Ovary (tissue), 9 donors: ENCODE results near the gene BCL7C. TPM values are rescaled to one million over a fixed set of nuclear protein-coding genes. Genes with fewer than 3 reads are reported as not detected.
A peak's percentile ranks its signal among the peaks of the same experiment; 100 is the strongest.

ENCODE experiments used
- DNase-seq, 5 donors: peaks; one replicate each; pipeline ENCODE4 v3.0.0-alpha.2; 2019 to 2020
- H3K27ac ChIP-seq, 2 donors: fragments of 200-600 bp; one replicate each; pipeline versions ENCODE4 v1.5.1 to v1.8.0; 2019 to 2022
- H3K27me3 ChIP-seq: fragments of 200-600 bp; one replicate; pipeline ENCODE4 v1.8.0; 2022
- H3K36me3 ChIP-seq: fragments of 200-600 bp; sonication (generic); one replicate; pipeline ENCODE4 v1.5.1; 2019
- H3K4me1 ChIP-seq: one replicate; pipeline ENCODE4 v1.8.1; 2013; ENCODE audit warnings: mild to moderate bottlenecking, moderate library complexity; ENCODE audit not compliant: insufficient read depth
- H3K4me3 ChIP-seq: fragments of 200-600 bp; sonication (generic); one replicate; pipeline ENCODE4 v1.5.1; 2017
- H3K9me3 ChIP-seq, 2 donors: fragments of 200-600 bp in 1 of 2; sonication (generic) in 1 of 2; one replicate each; pipeline versions ENCODE4 v1.5.1 to v1.8.1; 2013 to 2019; ENCODE audit warnings: mild to moderate bottlenecking in 1 of 2, moderate library complexity in 1 of 2
- CTCF ChIP-seq, 3 donors: fragments of 450-650 bp in 2 of 3; fragments of 200-600 bp in 1 of 3; IDR thresholded peaks; one replicate each; pipeline versions ENCODE4 v1.5.1 to v1.8.0; 2016 to 2022; ENCODE audit warnings: antibody characterized with exemption in 3 of 3, mild to moderate bottlenecking in 1 of 3
- EP300 ChIP-seq: sonication (generic); formaldehyde crosslinking; IDR thresholded peaks from one replicate; pipeline ENCODE4 v1.6.1; 2017; ENCODE audit warnings: antibody characterized with exemption
- POLR2A ChIP-seq: fragments of 450-650 bp; IDR thresholded peaks from one replicate; pipeline ENCODE4 v1.6.1; 2017; ENCODE audit warnings: antibody characterized with exemption, mild to moderate bottlenecking, moderate library complexity
- WGBS, 3 donors: extraction: QIAGEN DNeasy Blood & Tissue Kit in 1 of 3; methylation state at CpG; one replicate each; pipeline versions ENCODE4 v1.1.5 to v1.1.7; 2013 to 2017; 5-methylcytosine and 5-hydroxymethylcytosine counted together
- intact Hi-C, 4 donors: fragments of 100-400 bp; cut with DNase I; formaldehyde crosslinking; loops; one replicate each; pipeline versions ENCODE4 v1.11.0 to v1.15.1; 2022 to 2023
- polyA plus RNA-seq, 2 donors: library from polyadenylated mRNA; stranded (reverse); fragments of 200-250 nt in 1 of 2; fragments of 350-450 nt in 1 of 2; fragmentation: Illumina TruSeq in 1 of 2; extraction: RNeasy Lipid Tissue Mini Kit (QIAGEN cat#74804) in 1 of 2; gene quantifications; one replicate each; pipeline ENCODE4 v1.2.3, GENCODE V29; 2013 to 2014
- total RNA-seq, 7 donors: library from RNA; depleted of rRNA in 2 of 7; stranded (reverse); fragments of >200 nt in 2 of 7; fragmentation: NEBNext Ultra II Directional in 3 of 7; extraction: Animal tissue kit (Norgen Biotek cat#: 25700) in 3 of 7; gene quantifications; one replicate each; pipeline versions ENCODE4 v1.1.0 to v1.2.4, GENCODE V29; 2016 to 2023
- donor health status: DM: no; HTN: no; CAD: no; lungs with moderate emphysema.
- donor health status: DM: no; HTN: no; CAD: no.
- donor health status: Bipolar disorder and iron deficiency.
- donor health status: DM: yes; HTN: yes; CAD: no.
- donor health status: DM: no; HTN: no; CAD: no.
- donor health status: DM: yes; HTN: yes; CAD: no.

BCL7C gene
- total and polyA plus RNA-seq, 9 donors: 13.3 to 54.8 (median 46.6) TPM

GRCh38 chr16:30895627-30896260 lies 1.9 kb upstream of the BCL7C start:
- H3K9me3 ChIP-seq: no peaks in the 10 kb centered on the region
- WGBS, 3 donors: 51 to 54% (median 53%) methylated on average over 32 of the region's 32 CpGs
- DNase-seq: peak in 4 of 5 donors; percentile 36 to 64 (median 54)
- TF ChIP-seq CTCF (IDR thresholded peaks at IDR 0.05): no peak
- TF ChIP-seq EP300: no peak
- TF ChIP-seq POLR2A: no peak
- peak overlapping the region; percentile 60 for H3K4me3 ChIP-seq
- intact Hi-C loops: no loop called here
- peak overlapping the region; percentile 97 for H3K27ac ChIP-seq
- H3K27me3 ChIP-seq: no peaks in the 10 kb centered on the region
- peaks cover 15% of the 10 kb centered on the region for H3K4me1 ChIP-seq
- H3K36me3 ChIP-seq: no peaks in the 10 kb centered on the region

- Histone ChIP-seq H3K36me3 (no peaks in the 10 kb centered on the region), H3K4me3 (peak overlapping the region; percentile 74), H3K9me3 (no peaks in the 10 kb centered on the region), H3K27ac (peak overlapping the region; percentile 64 to 97), H3K27me3 (no peaks in the 10 kb centered on the region), H3K4me1 (peaks cover 15% of the 10 kb centered on the region)
- intact Hi-C loops: loop anchor here in 1 of 4 donors (5.0 kb wide), 1 partner anchor 47 kb away; no protein-coding TSS in a partner anchor
- no peak for DNase-seq
- 34 to 37% (median 36%) methylated on average over 16 of the region's 16 CpGs for WGBS, 3 donors
- TF ChIP-seq EP300: no peak
- no peak for TF ChIP-seq POLR2A
- no peak for TF ChIP-seq CTCF (IDR thresholded peaks at IDR 0.05)
Measured at GRCh38 chr16:30894540-30895368, 877 bp upstream of the BCL7C start.

GRCh38 chr16:30893417-30893743 lies 497 bp downstream of the BCL7C start:
- WGBS, 3 donors: 1 to 3% (median 2%) methylated on average over 10 to 11 of the region's 11 CpGs
- intact Hi-C loops: loop anchor here in 1 of 4 donors (5.0 kb wide), 1 partner anchor 46 kb away; no protein-coding TSS in a partner anchor

More at GRCh38 chr16:30893417-30893743, 497 bp downstream of the BCL7C start:
- Histone ChIP-seq H3K4me1 (peaks cover 15% of the 10 kb centered on the region), H3K27ac (peak overlapping the region; percentile 64 to 92), H3K36me3 (no peaks in the 10 kb centered on the region), H3K4me3 (peak overlapping the region; percentile 74), H3K9me3 (no peaks in the 10 kb centered on the region), H3K27me3 (no peaks in the 10 kb centered on the region)
- peak in 3 of 5 donors; percentile 66 to 69 (median 66) for DNase-seq
- TF ChIP-seq EP300 (no peak), CTCF (IDR thresholded peaks at IDR 0.05) (no peak), POLR2A (no peak)
